ENCODE measurements around the gene HMCN2. TPM values are rescaled to one million over a fixed set of nuclear protein-coding genes. Genes with fewer than 3 reads are reported as not detected.

HMCN2 gene
- total RNA-seq, 1 experiment from 2014 or later, result 1.6 TPM

DNA sequence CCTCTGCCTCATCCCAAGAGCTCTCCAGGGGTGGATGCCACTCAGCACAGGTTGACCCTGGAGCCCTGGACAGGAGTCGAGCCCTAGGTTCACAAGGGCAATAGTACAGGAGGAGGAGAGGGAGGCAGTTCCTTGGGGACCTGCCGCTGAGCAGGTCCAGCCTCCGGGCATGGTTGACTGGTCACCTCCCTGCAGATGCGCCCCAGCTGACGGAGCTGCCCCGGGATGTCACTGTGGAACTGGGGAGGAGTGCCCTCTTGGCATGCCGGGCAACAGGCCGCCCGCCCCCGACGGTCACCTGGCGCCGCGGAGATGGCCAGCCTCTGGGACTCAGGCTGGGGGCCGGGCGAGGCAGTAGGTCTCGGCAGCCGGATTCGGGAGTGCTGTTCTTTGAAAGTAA is 53.7 kb downstream of the HMCN2 start:
- POLR2A ChIA-PET (ENCODE audit: unreplicated experiment), result no interaction called here
- Histone ChIP-seq H3K9me3 (ENCODE audit: insufficient read depth, low read depth) (no peaks in the 10 kb centered on the region), H3K4me2 (no peak overlapping the region), H3F3A (ENCODE audit: insufficient read depth, low read depth) (no peaks in the 10 kb centered on the region; the same call in 1 of the 2 replicates), H3K27me3 (ENCODE audit: insufficient read depth, low read depth) (peaks cover 48% of the 10 kb centered on the region), H3K79me2 (ENCODE audit: low read depth) (no peaks in the 10 kb centered on the region), H3K27ac (no peak overlapping the region), H3K4me3 (no peak overlapping the region), H3K36me3 (ENCODE audit: low read depth) (no peaks in the 10 kb centered on the region), H2AFZ (no peak overlapping the region), H4K20me1 (ENCODE audit: insufficient read depth) (no peaks in the 10 kb centered on the region), H3K9me2 (ENCODE audit: insufficient read depth) (no peaks in the 10 kb centered on the region), H3K4me1 (replicated peaks; ENCODE audit: insufficient read depth) (no peaks in the 10 kb centered on the region)
- CTCF ChIA-PET, result no interaction called here
- DNase-seq, result no peak
- intact Hi-C loops (cut with micrococcal nuclease; ENCODE audit: unreplicated experiment), result no loop called here
- no TSS peak for BruUV-seq (replicated peaks)
- TF ChIP-seq CTCF (conservative IDR thresholded peaks at IDR 0.05) (no peak), EZH2 (IDR thresholded peaks at IDR 0.05; ENCODE audit: low read depth) (no peak)

DNA sequence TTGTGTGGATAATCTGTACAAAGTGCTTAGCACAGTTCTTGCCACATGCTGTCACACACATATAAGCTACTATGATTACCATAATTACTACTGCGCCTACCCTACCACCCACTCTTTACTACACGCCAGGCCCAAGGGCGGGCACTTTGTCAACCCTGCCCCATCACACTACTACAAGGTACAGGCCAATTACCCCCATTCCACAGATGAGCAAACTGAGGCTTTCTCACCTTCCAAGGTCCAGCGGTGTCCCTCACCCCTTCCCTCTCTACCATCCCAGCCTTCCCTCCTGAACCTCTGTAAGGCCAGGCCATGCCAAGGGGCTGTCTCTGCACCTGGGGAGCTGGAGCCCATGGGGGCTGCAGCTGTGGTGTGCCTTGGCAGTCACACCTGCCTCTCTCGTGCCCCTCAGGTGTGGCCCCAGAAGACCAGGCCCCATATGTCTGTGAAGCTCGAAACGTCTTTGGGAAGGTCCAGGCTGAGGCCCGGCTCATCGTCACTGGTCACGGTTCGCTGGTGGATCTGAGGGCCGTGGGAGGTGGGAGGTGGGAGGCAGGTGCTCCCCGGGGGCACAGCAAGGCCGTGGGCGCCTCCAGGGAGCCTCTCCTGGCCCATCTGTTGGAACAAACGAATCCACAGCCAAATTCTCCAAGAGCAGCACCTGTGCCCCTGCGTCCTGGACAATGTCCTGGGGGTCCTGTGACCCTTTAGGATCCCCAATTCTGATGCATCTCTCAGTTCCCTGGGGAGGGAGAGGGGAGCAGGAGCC is 54.6 kb downstream of the HMCN2 start:
- Histone ChIP-seq H3K4me3 (no peak overlapping the region), H4K20me1 (ENCODE audit: insufficient read depth) (no peaks in the 10 kb centered on the region), H3K9me2 (ENCODE audit: insufficient read depth) (no peaks in the 10 kb centered on the region), H3K27me3 (ENCODE audit: insufficient read depth, low read depth) (peaks cover 48% of the 10 kb centered on the region), H3K79me2 (ENCODE audit: low read depth) (no peaks in the 10 kb centered on the region), H3K36me3 (ENCODE audit: low read depth) (no peaks in the 10 kb centered on the region), H3K9me3 (ENCODE audit: insufficient read depth, low read depth) (no peaks in the 10 kb centered on the region), H3K4me2 (no peak overlapping the region), H3K4me1 (replicated peaks; ENCODE audit: insufficient read depth) (no peaks in the 10 kb centered on the region), H3F3A (ENCODE audit: insufficient read depth, low read depth) (no peaks in the 10 kb centered on the region; the same call in 1 of the 2 replicates), H2AFZ (no peak overlapping the region), H3K27ac (no peak overlapping the region)
- POLR2A ChIA-PET (ENCODE audit: unreplicated experiment), result no interaction called here
- CTCF ChIA-PET, result no interaction called here
- DNase-seq, result no peak
- intact Hi-C loops (cut with micrococcal nuclease; ENCODE audit: unreplicated experiment), result no loop called here
- BruUV-seq (replicated peaks), result no TSS peak
- TF ChIP-seq CTCF (conservative IDR thresholded peaks at IDR 0.05), result no peak
- no peak for TF ChIP-seq EZH2 (IDR thresholded peaks at IDR 0.05; ENCODE audit: low read depth)

GRCh38 chr9:130320723-130321481 is 55.3 kb downstream of the HMCN2 start:
- Histone ChIP-seq H3K9me3 (ENCODE audit: insufficient read depth, low read depth) (no peaks in the 10 kb centered on the region), H3K4me3 (no peak overlapping the region), H3K79me2 (ENCODE audit: low read depth) (no peaks in the 10 kb centered on the region), H3F3A (ENCODE audit: insufficient read depth, low read depth) (no peaks in the 10 kb centered on the region; the same call in 1 of the 2 replicates), H3K27me3 (ENCODE audit: insufficient read depth, low read depth) (peaks cover 51% of the 10 kb centered on the region), H3K4me1 (replicated peaks; ENCODE audit: insufficient read depth) (no peaks in the 10 kb centered on the region), H3K27ac (no peak overlapping the region), H3K9me2 (ENCODE audit: insufficient read depth) (no peaks in the 10 kb centered on the region), H2AFZ (no peak overlapping the region), H4K20me1 (ENCODE audit: insufficient read depth) (no peaks in the 10 kb centered on the region), H3K4me2 (no peak overlapping the region), H3K36me3 (ENCODE audit: low read depth) (no peaks in the 10 kb centered on the region)
- CTCF ChIA-PET, result no interaction called here
- BruUV-seq (replicated peaks), result no TSS peak
- peak in 1 of 2 experiments; percentile 29 for DNase-seq
- intact Hi-C loops (cut with micrococcal nuclease; ENCODE audit: unreplicated experiment), result no loop called here
- TF ChIP-seq CTCF (conservative IDR thresholded peaks at IDR 0.05) (no peak), EZH2 (IDR thresholded peaks at IDR 0.05; ENCODE audit: low read depth) (no peak)
- POLR2A ChIA-PET (ENCODE audit: unreplicated experiment), result no interaction called here
